ENCODE data around the gene FHOD1.
A peak's percentile ranks its signal among the peaks of the same experiment; 100 is the strongest.

Gene FHOD1

GRCh38 chr16:67188798-67189197 lies 58.5 kb downstream of the FHOD1 start:
- no peak for DNase-seq

GRCh38 chr16:67188323-67188722 lies 59.0 kb downstream of the FHOD1 start:
- no peak for DNase-seq

GRCh38 chr16:67187175-67187890 lies 59.9 kb downstream of the FHOD1 start:
- no peak for DNase-seq

- DNase-seq = no peak
Measured at GRCh38 chr16:67186550-67186950, 60.7 kb downstream of the FHOD1 start.

- DNase-seq = no peak
Measured at GRCh38 chr16:67185651-67186134, 61.6 kb downstream of the FHOD1 start.

- DNase-seq = peak; percentile 65
Measured at GRCh38 chr16:67184995-67185650, 62.2 kb downstream of the FHOD1 start.

GRCh38 chr16:67184453-67184994 lies 62.8 kb downstream of the FHOD1 start:
- DNase-seq = no peak

- DNase-seq = peak; percentile 85
Measured at GRCh38 chr16:67183627-67184452, 63.4 kb downstream of the FHOD1 start, which contains the start of gene MATCAP1. MATCAP1 (minus strand) TSS chr16:67183963; CDS start chr16:67180610, 3,353 bp downstream.

- DNase-seq = no peak
Measured at GRCh38 chr16:67183284-67183626, 64.0 kb downstream of the FHOD1 start.

GRCh38 chr16:67182288-67182687 lies 65.0 kb downstream of the FHOD1 start:
- DNase-seq = no peak

- no peak for DNase-seq
Measured at GRCh38 chr16:67181346-67181745, 65.9 kb downstream of the FHOD1 start.

- no peak for DNase-seq
Measured at GRCh38 chr16:67180166-67180565, 67.1 kb downstream of the FHOD1 start.

GRCh38 chr16:67179421-67180080 lies 67.7 kb downstream of the FHOD1 start:
- DNase-seq = no peak

Measured in NCI-H510A (cell line).